Activated CD4-positive, alpha-beta T cell treated with anti-CD3 and anti-CD28 coated beads, Interleukin-10, Interleukin-2, amounts not matched to agents 100 ng/mL and 50 ng/mL, durations not matched to agents 16 hours and 8 hours (primary cell): ENCODE data around the gene ULBP3.
"Not testable (repeated sequence)": the region's sequence is repeated elsewhere in the genome, so short reads cannot be mapped to it uniquely, and the experiment has no call there.

Experiments
- DNase-seq: peaks from one replicate; pipeline ENCODE4 v3.0.0-alpha.2; 2020

Gene ULBP3

GRCh38 chr6:150075034-150075421 lies 6.1 kb upstream of the ULBP3 start:
- no peak for DNase-seq

DNA sequence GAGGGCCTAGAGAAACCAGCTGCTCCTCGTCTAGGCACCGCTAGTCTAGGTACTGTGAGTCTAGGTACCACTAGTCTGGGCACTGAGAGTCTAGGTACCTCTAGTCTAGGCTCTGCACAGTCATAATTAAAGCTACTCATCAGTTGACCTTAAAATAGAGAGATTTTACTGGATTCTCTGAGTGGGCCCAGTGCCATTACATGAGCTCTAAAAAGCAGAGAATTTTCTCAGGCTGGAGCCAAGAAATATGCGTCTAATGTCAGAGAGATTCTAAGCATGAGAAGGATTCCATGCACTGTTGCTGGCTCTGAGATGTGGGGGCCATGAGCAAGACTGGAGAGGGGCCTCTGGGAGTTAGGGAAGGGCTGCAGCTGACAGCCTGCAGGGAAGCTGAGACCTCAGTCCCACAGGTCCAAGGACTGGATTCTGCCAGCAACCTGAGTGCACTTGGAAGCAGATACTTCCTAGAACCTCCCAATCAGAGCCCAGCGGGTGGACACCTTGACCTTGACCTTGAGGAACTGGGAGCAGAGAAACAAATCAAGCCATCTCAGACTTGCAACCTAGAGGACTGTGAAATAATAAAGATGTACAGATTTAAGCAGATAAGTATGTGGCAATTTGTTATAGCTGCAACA lies 5.6 kb upstream of the ULBP3 start:
- not testable (repeated sequence) for DNase-seq

- DNase-seq = peak; percentile 68
Measured at GRCh38 chr6:150072201-150072600, 3.3 kb upstream of the ULBP3 start.

- no peak for DNase-seq
Measured at GRCh38 chr6:150070236-150070818, 1.4 kb upstream of the ULBP3 start.

GRCh38 chr6:150069706-150070105 lies 785 bp upstream of the ULBP3 start:
- no peak for DNase-seq

DNA sequence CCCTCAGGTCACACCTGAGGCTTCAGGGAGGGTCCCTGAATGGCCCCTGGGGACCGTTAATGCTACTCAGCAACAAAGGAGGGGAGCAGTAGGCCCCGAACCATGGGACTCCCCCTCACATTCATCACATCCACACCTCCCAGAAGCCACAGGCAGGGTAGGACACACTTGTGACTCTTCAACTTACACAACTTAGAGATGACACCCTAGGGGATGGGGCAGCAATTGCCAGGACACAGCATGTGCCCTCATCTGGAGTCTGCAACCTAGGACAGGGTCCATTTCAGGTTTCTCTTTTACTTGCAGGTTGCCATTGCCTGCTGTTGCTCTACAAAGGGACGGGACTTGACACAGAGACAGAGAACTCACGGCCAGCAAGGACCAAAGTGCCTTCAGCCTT lies 770 bp downstream of the ULBP3 start:
- DNase-seq = no peak

DNA sequence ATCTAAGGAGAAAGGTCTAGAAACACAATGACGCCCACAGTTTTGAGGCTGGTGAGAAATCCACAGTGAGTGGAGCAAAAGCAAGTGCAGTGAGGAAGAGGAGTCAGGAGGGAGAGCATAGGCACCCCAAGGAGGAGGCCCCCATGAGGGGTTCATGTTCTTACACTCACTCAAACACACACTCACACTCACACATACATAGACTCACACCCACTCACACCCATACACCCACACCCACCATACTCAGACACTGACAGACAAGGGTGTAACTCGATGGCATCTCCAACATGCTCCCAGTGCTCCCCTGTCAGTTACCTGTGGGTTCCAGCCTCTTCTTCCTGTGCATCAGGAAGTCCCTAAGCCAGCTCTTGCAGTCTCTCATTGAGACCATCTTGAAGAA lies 3.8 kb downstream of the ULBP3 start:
- no peak for DNase-seq

DNA sequence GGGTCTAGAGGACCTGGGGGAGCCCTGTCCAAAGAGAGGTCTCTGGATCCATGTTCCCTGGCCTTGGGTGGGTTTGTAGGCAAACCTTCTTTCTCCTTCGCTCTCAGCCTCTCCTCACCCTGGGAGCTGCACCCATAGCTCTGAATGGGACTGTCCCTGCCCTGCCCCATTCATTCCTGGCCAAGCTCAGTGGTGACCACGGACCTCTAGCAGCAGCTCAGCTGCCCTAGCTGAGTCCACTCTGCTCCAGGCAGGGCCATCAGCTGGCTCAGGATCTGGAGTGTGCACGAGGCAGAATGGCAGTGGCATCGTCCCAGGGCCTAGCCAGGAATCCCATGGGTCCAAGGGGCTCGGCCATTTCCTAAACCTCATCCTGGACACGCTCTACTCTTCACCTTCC lies 5.3 kb downstream of the ULBP3 start:
- no peak for DNase-seq

DNA sequence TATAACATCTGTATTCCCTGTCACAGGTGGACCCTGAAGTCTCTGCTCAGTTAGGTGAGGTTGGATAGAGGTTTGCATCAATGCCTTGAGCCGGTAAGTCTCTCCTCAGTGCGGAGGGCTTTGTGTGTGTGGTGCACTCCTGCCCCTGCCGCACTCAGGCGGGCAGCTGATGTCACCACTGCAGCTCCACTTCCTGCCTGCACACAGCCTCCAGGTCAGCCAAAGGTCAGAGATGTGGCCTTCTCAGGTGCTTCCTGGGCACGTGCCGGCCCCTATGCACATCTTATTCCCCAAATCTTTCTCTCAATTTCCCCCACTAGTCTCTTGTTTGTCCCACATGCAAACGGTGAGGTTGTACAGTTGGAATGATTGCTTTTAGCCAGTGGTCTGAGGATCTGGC lies 8.9 kb downstream of the ULBP3 start:
- not testable (repeated sequence) for DNase-seq

DNA sequence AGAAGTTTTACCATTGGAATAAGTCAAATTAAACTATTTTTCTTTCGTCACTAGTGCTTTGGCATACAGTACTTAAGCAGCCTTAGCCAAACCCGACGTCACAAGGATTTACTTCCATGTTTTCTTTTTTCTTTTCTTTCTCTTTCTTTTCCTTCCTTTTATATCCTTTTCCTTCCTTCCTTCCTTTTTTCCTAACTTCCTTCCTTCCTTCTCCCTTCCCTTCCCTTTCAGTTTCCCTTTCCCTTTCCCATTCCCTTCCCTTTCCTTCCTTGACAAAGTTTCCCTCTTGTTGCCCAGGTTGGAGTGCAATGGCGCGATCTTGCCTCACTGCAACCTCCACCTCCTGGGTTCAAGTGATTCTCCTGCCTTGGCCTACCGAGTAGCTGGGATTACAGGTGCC lies 9.9 kb downstream of the ULBP3 start:
- DNase-seq = no peak

DNA sequence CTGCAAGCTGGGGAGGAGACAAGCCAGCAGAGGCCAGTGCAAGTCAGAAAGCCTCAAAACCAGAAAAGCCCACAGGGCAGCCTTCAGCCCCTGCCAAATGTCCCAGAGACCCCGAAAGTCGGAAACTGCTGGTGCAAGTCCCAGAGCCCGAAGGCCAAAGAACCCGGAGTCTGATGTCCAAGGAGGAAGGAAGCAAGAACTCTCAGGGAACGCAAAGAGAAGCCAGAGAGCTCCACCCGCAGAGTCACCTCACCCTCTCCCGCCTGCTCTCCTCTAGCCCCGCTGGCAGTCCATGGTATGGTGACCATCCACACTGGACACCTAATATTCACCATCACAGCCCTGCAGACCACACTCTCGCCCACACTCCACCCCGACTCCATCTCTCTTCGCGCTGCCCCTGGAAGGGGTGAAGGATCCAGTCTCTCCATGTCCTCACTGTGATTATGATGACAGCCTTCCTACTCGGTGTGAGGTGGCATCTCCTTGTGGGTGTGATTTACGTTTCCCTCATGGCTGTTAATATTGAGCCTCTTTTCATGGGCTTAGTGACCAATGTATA lies 10.6 kb downstream of the ULBP3 start:
- no peak for DNase-seq

DNA sequence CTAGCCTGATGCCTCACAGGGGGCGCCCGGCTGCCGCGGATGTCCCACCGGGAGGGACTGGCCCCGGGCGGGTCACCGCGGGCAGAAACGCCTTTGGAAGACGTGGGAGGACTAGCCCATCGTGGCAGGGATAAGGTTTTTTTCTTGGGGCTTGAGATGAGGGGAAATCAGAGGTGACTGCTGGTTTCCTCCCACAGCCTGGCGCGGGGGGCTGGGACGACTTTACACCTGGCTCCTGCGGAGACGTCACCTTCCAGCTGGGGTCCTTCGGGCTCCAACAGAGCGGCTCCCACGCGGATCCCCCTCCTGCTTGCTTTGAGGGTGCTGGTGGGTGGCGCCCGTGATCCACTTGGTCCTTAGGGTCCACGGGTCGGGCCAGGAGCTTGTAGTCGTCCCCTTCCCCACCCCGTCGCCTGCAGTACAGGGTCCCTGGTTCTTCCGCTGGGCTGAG lies 11.4 kb downstream of the ULBP3 start:
- DNase-seq = no peak

DNA sequence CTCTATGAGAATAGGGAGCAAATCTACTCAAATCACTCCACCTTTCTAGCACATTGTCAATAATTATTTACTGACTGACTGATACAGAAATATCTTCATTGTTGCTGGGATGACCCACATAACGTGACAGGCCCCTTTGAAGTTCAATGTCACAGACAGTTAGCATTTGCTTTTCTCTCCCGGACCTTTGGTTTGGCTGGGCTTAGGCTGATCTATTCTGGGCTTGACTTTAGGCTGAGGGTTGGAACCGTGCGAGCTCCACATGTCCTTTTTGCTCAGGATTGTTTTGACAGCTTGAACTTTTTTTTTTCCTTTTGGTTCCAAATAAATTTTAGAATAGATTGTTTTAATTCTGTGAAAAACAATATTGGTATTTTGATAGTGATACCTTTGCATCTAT lies 12.0 kb downstream of the ULBP3 start:
- DNase-seq = no peak

GRCh38 chr6:150056156-150056555 lies 12.8 kb downstream of the ULBP3 start:
- DNase-seq = no peak

- DNase-seq = no peak
Measured at GRCh38 chr6:150055131-150055530, 13.8 kb downstream of the ULBP3 start.

DNA sequence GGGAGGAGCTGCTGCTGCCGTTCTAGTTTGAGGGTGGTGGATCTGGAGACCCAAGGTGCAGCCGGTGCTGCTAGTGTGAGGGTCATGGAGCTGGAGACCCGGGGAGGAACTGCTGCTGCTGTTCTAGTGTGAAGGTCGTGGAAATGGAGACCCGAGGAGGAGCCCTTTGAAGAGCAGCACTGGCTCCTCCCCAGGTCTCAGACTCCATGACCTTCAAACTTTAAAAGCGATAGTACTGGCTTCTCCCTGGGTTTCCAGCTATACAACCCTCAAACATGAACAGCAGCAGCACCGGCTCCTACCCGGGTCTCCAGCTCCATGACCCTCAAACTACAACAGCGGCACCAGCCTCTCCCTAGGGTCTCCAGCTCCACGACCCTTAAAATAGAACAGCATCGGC lies 15.5 kb downstream of the ULBP3 start:
- no peak for DNase-seq

- DNase-seq = no peak
Measured at GRCh38 chr6:150050846-150051245, 18.1 kb downstream of the ULBP3 start.

DNA sequence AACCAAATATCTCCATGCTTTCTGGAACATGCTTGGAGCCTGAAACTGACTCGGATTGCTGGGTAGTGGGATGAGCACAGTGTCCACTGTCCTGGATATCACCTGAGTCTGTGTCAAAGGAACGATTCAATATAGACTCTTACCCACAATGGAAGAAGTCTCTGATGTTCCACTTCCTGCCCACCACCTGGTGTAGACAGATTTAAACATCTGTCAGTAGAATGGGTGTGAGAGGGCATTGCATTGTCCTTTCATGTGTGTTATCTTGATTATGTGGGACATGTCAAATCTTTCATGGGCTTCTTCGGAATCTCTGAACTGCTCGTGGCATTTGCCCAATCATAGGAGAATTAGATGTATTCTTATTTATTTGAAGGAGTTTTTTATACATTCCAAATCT lies 20.8 kb downstream of the ULBP3 start:
- no peak for DNase-seq

- DNase-seq = no peak
Measured at GRCh38 chr6:150046943-150047342, 22.0 kb downstream of the ULBP3 start.

DNA sequence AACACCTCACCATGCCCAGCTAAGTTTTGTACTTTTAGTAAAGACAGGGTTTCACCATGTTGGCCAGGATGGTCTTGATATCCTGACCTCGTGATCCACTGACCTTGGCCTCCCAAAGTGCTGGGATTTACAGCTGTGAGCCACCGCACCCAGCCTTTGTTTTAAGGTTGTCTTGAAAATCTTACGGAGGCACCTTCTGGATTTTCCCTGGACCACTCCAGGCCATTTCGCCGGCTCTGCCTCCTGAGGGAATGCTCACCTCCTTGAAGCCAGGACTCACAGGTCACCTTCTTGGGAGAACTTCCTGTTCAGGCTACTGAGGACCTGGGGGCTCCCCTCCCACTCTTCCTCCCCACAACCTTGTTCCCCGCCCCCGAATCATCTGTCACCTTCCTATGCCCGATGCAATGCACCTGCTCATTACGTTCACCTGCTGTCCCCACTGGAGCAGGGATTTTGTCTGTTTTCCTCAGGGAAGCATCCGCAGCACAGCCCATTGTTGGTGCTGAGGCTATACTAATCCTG lies 24.2 kb downstream of the ULBP3 start:
- no peak for DNase-seq

DNA sequence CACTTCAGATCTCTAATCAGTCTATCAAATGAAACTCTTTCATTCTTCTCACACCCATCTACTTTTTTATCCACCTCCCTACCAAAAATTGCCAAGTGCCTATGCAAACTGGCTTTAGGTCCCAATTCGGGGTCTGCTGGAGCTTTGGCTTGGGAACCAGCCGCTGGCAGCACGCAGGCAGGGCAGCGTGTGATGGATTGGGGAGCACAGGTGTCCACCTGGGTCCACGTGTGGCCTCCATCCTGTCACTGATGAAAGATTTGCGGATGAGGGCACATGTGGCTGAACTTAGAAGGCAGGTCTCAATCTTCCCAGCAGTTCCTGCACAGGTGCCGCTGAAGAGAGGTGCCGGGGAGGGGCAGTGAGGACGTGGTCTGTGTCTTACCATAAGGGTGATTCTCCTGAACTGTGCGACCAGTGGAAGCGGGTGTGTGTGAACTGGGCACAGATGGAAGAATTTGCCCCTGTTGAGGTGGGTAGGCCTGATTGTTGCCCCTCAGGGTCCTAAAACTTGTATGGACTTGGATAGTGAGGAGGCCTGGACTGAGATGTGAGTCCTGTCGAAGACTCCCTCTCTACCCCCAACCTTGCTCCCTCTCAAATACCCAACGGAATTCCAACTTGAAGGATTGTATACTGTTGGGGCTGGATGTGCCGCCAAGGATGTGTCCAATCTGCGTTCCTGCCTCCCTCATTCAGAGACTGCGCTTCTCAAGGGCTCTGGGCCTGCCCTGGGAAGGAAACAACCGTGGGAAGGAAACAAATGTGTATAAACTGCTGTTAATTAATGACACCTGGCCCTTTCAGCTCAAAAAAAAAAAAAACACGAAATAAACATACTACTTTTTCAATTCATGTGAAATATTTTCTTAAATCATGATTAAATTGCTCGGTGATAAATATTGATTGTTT lies 25.2 kb downstream of the ULBP3 start:
- no peak for DNase-seq

GRCh38 chr6:150043096-150043495 lies 25.8 kb downstream of the ULBP3 start:
- DNase-seq = no peak
